C4-2B (cell line): Measurements from ENCODE around the gene LRRTM4.

Source experiments
- CTCF ChIP-seq: fragments of 450-650 bp; conservative IDR thresholded peaks from 2 replicates; pipeline ENCODE4 v1.5.1; 2017; ENCODE audit warnings: mild to moderate bottlenecking
- ZFX ChIP-seq: fragments of 450-650 bp; IDR thresholded peaks from 2 replicates; pipeline ENCODE4 v1.6.1; 2017

- TF ChIP-seq CTCF = no peak
- no peak for TF ChIP-seq ZFX
These were observed 193.8 kb downstream of the LRRTM4 start for GRCh38 chr2:77328134-77328931.
